Osteocyte (in vitro differentiated cells): Measurements from ENCODE around the gene FCGR3B. TPM values are rescaled to one million over a fixed set of nuclear protein-coding genes. Genes with fewer than 3 reads are reported as not detected.
"Not testable (repeated sequence)": the region's sequence is repeated elsewhere in the genome, so short reads cannot be mapped to it uniquely, and the experiment has no call there.

Experiments used
- DNase-seq: peaks from one replicate; pipeline ENCODE4 v3.0.0; 2021; ENCODE audit warnings: mixed read lengths; ENCODE audit not compliant: unreplicated experiment; ENCODE audit errors: extremely low spot score
- H3K27ac Mint-ChIP-seq: one replicate; pipeline ENCODE4 v1.8.0; 2021; ENCODE audit warnings: mild to moderate bottlenecking, mixed read lengths; ENCODE audit not compliant: unreplicated experiment
- H3K27me3 Mint-ChIP-seq: one replicate; pipeline ENCODE4 v1.8.0; 2021; ENCODE audit warnings: mixed read lengths; ENCODE audit not compliant: unreplicated experiment
- H3K36me3 Mint-ChIP-seq: one replicate; pipeline ENCODE4 v1.8.0; 2021; ENCODE audit warnings: mixed read lengths; ENCODE audit not compliant: unreplicated experiment
- H3K4me1 Mint-ChIP-seq: one replicate; pipeline ENCODE4 v1.8.0; 2021; ENCODE audit warnings: mixed read lengths; ENCODE audit not compliant: unreplicated experiment
- H3K4me3 Mint-ChIP-seq: one replicate; pipeline ENCODE4 v1.8.0; 2021; ENCODE audit warnings: mild to moderate bottlenecking, moderate library complexity, mixed read lengths; ENCODE audit not compliant: unreplicated experiment
- H3K9me3 Mint-ChIP-seq: one replicate; pipeline ENCODE4 v1.8.0; 2021; ENCODE audit warnings: mixed read lengths; ENCODE audit not compliant: unreplicated experiment
- total RNA-seq: library from RNA; stranded (reverse); gene quantifications from 2 replicates; pipeline ENCODE4 v1.2.1, GENCODE V29; 2021

Gene FCGR3B
- total RNA-seq, 1 donor from 2014 or later = not detected

GRCh38 chr1:161605024-161605423, 26.0 kb downstream of the FCGR3B start:
- H3K27me3 Mint-ChIP-seq = peaks cover 10% of the 10 kb centered on the region

DNA sequence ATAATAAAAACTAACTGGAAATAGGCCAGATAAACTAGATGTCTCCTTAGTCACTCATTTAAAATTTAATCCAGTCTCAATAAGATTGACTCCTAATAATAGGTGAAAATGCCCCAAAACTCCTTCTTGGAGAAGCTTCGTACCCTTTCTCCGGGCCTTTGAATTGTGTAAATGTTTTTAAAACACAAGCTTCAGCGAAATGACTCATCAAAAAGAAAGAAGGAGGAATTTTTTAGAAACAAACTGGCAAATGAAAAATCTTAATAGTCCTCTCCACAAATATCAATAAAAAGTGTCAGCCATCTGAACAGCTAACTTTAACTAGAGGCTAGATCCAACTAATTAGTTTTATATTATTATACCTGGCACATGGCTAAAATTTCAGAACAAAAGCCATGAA, 33.9 kb downstream of the FCGR3B start:
- H3K9me3 Mint-ChIP-seq, H3K27ac Mint-ChIP-seq, H3K4me1 Mint-ChIP-seq, H3K36me3 Mint-ChIP-seq, DNase-seq, H3K4me3 Mint-ChIP-seq, H3K27me3 Mint-ChIP-seq: not testable (repeated sequence)

More at GRCh38 chr1:161605024-161605423, 26.0 kb downstream of the FCGR3B start:
- H3K9me3 Mint-ChIP-seq, DNase-seq, H3K27ac Mint-ChIP-seq, H3K36me3 Mint-ChIP-seq, H3K4me1 Mint-ChIP-seq, H3K4me3 Mint-ChIP-seq: not testable (repeated sequence)

- not testable (repeated sequence) for H3K27ac Mint-ChIP-seq, H3K4me3 Mint-ChIP-seq, DNase-seq, H3K27me3 Mint-ChIP-seq, H3K36me3 Mint-ChIP-seq, H3K9me3 Mint-ChIP-seq, H3K4me1 Mint-ChIP-seq
These were observed 35.4 kb downstream of the FCGR3B start for GRCh38 chr1:161595583-161595982.

- H3K36me3 Mint-ChIP-seq, H3K27me3 Mint-ChIP-seq, DNase-seq, H3K27ac Mint-ChIP-seq, H3K4me3 Mint-ChIP-seq, H3K9me3 Mint-ChIP-seq, H3K4me1 Mint-ChIP-seq: not testable (repeated sequence)
These were observed 35.8 kb downstream of the FCGR3B start for GRCh38 chr1:161595173-161595572.

DNA sequence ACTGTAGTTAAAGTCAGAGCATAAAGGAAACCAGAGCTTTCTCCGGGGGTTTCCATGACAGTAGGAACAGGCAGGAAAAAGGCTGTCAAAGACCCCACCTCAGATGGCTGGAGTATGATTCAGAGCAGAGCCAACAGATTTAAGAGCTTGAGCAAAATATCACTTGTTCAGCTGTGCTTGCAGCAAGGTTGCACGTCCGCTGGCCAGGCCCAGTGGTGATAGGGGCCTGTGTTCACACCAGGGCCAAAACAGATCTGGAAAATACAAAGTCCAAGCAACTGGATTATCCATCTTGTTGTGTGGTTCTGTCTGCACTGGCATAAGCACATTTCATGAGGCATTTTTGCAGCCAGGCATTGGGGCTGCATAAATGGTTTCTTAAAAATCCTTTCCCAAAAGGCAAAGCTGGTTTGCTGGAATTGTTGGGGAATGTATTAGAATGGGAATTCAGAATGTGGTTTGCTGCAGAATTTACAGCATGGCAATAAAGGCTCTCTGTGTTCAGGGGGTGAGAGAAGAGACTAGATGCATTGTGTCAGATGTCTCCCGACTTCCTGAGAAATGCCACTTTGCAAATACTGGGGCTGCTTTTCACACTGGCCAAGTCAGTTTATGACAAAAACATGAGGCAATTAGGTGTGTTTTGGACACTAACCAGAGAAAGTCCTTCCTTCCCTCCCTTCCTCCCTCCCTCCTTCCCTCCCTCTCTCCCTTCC, 36.5 kb downstream of the FCGR3B start:
- not testable (repeated sequence) for H3K4me3 Mint-ChIP-seq, H3K4me1 Mint-ChIP-seq, H3K27ac Mint-ChIP-seq

GRCh38 chr1:161593092-161593755, 37.8 kb downstream of the FCGR3B start:
- not testable (repeated sequence) for H3K4me1 Mint-ChIP-seq, H3K9me3 Mint-ChIP-seq, H3K27ac Mint-ChIP-seq, H3K36me3 Mint-ChIP-seq, H3K27me3 Mint-ChIP-seq, H3K4me3 Mint-ChIP-seq, DNase-seq

More for the DNA sequence above, 36.5 kb downstream of the FCGR3B start:
- H3K36me3 Mint-ChIP-seq, DNase-seq, H3K9me3 Mint-ChIP-seq, H3K27me3 Mint-ChIP-seq: not testable (repeated sequence)

DNA sequence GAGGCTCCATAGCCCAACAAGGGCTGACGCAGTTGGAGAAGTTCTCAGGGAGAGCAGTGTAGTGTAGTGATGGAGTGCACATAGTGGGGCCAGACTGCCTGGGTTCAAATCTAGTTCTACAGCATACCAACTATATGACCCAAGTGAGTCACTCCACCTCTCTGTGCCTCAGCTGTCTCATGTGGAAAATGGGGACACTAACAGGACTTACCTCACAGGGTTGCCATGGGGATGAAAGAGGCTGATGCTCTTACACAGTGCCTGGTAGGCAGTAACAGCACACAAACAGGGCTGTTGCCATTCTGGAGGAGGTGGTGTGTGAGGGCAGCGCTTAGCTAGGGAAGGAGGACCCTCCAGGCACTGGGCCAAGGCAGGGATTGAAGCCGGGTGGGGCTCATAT, 38.4 kb downstream of the FCGR3B start:
- not testable (repeated sequence) for H3K4me3 Mint-ChIP-seq, H3K27me3 Mint-ChIP-seq, H3K4me1 Mint-ChIP-seq

DNA sequence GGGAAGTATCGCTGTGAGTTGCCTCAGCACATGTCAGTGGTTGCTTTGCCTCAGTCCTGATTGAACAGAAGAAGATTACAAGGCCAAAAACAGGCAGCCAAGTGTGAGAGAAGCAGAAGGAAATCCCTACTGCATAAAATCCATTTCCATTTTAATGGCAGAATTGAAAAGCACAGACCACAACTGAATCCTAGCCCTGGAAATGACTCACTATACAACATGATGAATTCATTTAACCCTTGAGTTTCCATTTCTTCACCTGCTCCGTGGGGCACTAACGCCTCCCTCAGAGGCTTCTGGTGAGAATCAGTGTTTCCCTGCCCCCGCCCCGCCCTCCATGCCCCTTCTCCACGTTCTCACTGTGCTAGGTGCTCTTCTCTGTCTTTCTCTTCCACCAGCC, 41.1 kb downstream of the FCGR3B start:
- H3K27ac Mint-ChIP-seq, H3K4me3 Mint-ChIP-seq, H3K36me3 Mint-ChIP-seq, H3K27me3 Mint-ChIP-seq, DNase-seq, H3K9me3 Mint-ChIP-seq, H3K4me1 Mint-ChIP-seq: not testable (repeated sequence)

More for the DNA sequence above, 38.4 kb downstream of the FCGR3B start:
- not testable (repeated sequence) for DNase-seq, H3K27ac Mint-ChIP-seq, H3K36me3 Mint-ChIP-seq, H3K9me3 Mint-ChIP-seq

DNA sequence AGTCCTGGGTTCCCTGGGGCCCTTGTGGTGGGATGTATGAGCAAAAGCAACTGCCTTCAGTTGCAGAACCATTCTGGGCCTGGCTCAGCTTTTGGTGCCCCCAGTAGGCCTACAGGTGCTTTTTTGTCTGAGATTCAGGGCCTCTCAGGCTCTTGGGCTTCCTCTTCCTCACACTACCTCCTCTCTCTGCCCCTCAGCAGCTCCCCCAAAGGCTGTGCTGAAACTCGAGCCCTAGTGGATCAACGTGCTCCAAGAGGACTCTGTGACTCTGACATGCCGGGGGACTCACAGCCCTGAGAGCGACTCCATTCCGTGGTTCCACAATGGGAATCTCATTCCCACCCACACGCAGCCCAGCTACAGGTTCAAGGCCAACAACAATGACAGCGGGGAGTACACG, 41.6 kb downstream of the FCGR3B start:
- not testable (repeated sequence) for H3K27me3 Mint-ChIP-seq, H3K9me3 Mint-ChIP-seq, H3K27ac Mint-ChIP-seq, H3K36me3 Mint-ChIP-seq, H3K4me1 Mint-ChIP-seq, DNase-seq, H3K4me3 Mint-ChIP-seq

DNA sequence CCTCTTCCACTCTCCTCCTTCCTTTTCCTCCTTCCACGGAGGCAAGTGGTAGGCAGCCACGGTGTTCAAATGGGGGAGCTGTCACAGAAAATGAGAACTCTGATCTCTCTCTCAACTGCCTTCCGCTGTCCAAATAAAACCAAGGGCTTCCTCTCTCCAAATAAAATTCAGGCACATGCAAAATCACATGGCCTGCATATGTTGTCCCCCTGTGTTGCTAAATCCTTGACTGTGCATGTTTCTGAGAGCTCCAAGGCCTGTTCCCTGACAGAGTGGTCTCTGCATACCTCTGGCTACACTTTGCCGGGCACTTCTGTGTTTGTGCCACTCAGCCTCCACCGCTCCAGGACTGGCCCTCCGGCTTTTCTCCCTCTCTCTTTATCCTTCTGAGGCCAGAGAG, 42.4 kb downstream of the FCGR3B start:
- H3K4me3 Mint-ChIP-seq, H3K36me3 Mint-ChIP-seq, H3K27me3 Mint-ChIP-seq, H3K27ac Mint-ChIP-seq, DNase-seq, H3K9me3 Mint-ChIP-seq, H3K4me1 Mint-ChIP-seq: not testable (repeated sequence)

GRCh38 chr1:161582882-161583281, 48.1 kb downstream of the FCGR3B start:
- H3K9me3 Mint-ChIP-seq, H3K4me3 Mint-ChIP-seq, H3K27me3 Mint-ChIP-seq, H3K27ac Mint-ChIP-seq, DNase-seq, H3K4me1 Mint-ChIP-seq, H3K36me3 Mint-ChIP-seq: not testable (repeated sequence)

GRCh38 chr1:161580879-161581537, 50.0 kb downstream of the FCGR3B start:
- H3K36me3 Mint-ChIP-seq = not testable (repeated sequence)

More at GRCh38 chr1:161580879-161581537, 50.0 kb downstream of the FCGR3B start:
- H3K27me3 Mint-ChIP-seq, H3K9me3 Mint-ChIP-seq, H3K4me1 Mint-ChIP-seq, H3K4me3 Mint-ChIP-seq, DNase-seq, H3K27ac Mint-ChIP-seq: not testable (repeated sequence)
